ENCODE data around the gene BCAP31. TPM values are rescaled to one million over a fixed set of nuclear protein-coding genes. Genes with fewer than 3 reads are reported as not detected.

Gene BCAP31
- total and polyA plus RNA-seq, 7 experiments from 2014 or later = 80.2 to 329 (median 118) TPM

DNA sequence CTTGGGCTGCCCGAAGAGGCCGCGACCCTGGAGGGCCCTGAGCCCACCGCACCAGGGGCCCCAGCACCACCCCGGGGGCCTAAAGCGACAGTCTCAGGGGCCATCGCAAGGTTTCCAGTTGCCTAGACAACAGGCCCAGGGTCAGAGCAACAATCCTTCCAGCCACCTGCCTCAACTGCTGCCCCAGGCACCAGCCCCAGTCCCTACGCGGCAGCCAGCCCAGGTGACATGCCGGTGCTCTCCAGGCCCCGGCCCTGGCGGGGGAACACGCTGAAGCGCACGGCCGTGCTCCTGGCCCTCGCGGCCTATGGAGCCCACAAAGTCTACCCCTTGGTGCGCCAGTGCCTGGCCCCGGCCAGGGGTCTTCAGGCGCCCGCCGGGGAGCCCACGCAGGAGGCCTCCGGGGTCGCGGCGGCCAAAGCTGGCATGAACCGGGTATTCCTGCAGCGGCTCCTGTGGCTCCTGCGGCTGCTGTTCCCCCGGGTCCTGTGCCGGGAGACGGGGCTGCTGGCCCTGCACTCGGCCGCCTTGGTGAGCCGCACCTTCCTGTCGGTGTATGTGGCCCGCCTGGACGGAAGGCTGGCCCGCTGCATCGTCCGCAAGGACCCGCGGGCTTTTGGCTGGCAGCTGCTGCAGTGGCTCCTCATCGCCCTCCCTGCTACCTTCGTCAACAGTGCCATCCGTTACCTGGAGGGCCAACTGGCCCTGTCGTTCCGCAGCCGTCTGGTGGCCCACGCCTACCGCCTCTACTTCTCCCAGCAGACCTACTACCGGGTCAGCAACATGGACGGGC is 1.0 kb upstream of the BCAP31 start:
- ChIA-PET CTCF (no interaction called here), POLR2A (no interaction called here)
- H3K27me3 Mint-ChIP-seq = no peaks in the 10 kb centered on the region
- Histone ChIP-seq H3K9me3 (ENCODE audit: control insufficient read depth in 2 of 3, low read length in 3 of 3) (no peaks in the 10 kb centered on the region), H3K27me3 (ENCODE audit: control insufficient read depth in 2 of 2, insufficient read depth in 2 of 2, low read length in 2 of 2) (no peaks in the 10 kb centered on the region), H3K27ac (ENCODE audit: low read depth, low read length) (peak overlapping the region; percentile 80), H3K4me1 (ENCODE audit: control insufficient read depth in 2 of 2, insufficient read depth in 2 of 2, low read length in 2 of 2) (peaks cover 10 to 29% of the 10 kb centered on the region in 2 donors), H3K4me3 (ENCODE audit: low read length) (peak overlapping the region; percentile 27), H3K36me3 (ENCODE audit: control insufficient read depth in 2 of 3, insufficient read depth in 3 of 3, low read length in 3 of 3) (peaks cover 0 to 10% (median 0%) of the 10 kb centered on the region in 3 experiments)
- intact Hi-C loops (cut with micrococcal nuclease) = no loop called here
- no peak for ATAC-seq
- H3K9me3 Mint-ChIP-seq = peaks cover 0 to 2% (median 0%) of the 10 kb centered on the region in 11 donors
- H3K27ac Mint-ChIP-seq = peak overlapping the region in 4 of 9 donors; percentile 31 to 71 (median 56)
- peak overlapping the region in 9 of 10 donors; percentile 39 to 87 (median 74) for H3K4me3 Mint-ChIP-seq
- peaks cover 9 to 31% (median 24%) of the 10 kb centered on the region in 7 donors for H3K4me1 Mint-ChIP-seq
- DNase-seq = peak in 3 of 9 donors; percentile 12 to 36 (median 30)
- peaks cover 0 to 13% (median 4%) of the 10 kb centered on the region in 5 donors for H3K36me3 Mint-ChIP-seq

DNA sequence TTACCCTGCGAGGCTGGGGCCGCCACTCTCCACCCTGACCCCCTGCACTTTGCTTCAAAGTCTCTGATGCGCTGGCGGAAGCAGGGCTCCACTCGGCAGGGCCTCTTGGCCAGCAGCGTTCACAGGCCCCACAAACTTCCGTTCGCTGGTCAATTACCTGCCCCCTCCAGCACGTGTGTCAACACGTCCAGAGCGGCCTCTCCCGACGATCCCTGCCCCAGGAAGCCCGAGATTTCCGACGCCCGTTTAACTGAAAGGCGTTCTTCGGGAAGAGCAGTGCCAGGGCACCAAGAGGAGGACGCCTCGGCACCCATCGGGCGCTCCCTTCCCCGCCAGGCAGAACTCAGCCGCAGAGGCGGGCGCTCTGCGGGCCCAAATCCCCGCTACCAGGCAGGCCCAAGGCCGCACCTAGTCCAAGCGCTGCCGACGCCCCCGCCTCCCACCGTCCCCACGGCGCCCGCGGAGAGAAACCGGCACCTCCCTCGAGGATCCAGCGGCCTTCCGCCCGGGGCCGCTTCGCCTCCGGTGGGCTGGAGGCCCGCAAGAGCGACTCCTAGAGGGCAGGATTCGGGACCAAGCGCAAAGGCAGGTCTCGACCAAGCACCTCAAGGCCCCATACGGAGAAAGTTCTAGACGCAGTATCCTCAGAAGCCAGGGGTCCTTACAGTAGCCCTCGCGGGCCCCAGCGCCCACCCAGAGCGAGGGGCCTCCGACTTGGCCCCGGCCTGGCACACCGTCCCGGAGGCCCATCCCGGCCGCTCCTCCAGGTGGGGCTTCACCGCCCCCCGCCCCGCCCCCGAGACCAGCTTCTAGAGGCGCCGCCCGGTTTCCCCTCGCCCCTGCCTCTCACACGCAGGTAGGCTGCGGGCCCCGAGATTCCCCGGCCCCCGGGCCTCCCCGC is 586 bp downstream of the BCAP31 start:
- ATAC-seq = peak; percentile 17
- Histone ChIP-seq H3K36me3 (ENCODE audit: control insufficient read depth in 2 of 3, insufficient read depth in 3 of 3, low read length in 3 of 3) (peaks cover 0 to 21% (median 0%) of the 10 kb centered on the region in 3 experiments), H3K4me3 (ENCODE audit: low read length) (peak overlapping the region; percentile 55), H3K27ac (ENCODE audit: low read depth, low read length) (peak overlapping the region; percentile 80), H3K4me1 (ENCODE audit: control insufficient read depth in 2 of 2, insufficient read depth in 2 of 2, low read length in 2 of 2) (peaks cover 10 to 29% of the 10 kb centered on the region in 2 donors), H3K9me3 (ENCODE audit: control insufficient read depth in 2 of 3, low read length in 3 of 3) (no peaks in the 10 kb centered on the region), H3K27me3 (ENCODE audit: control insufficient read depth in 2 of 2, insufficient read depth in 2 of 2, low read length in 2 of 2) (no peaks in the 10 kb centered on the region)
- Mint-ChIP-seq H3K4me3 (peak overlapping the region; percentile 75 to 95 (median 86)), H3K4me1 (peaks cover 9 to 42% (median 36%) of the 10 kb centered on the region in 7 donors), H3K9me3 (no peaks in the 10 kb centered on the region), H3K27me3 (no peaks in the 10 kb centered on the region), H3K27ac (peak overlapping the region in 8 of 9 donors; percentile 55 to 87 (median 72)), H3K36me3 (peaks cover 0 to 18% (median 4%) of the 10 kb centered on the region in 5 donors)
- intact Hi-C loops (cut with micrococcal nuclease) = loop anchor here (1.0 to 5.0 kb wide), 10 partner anchors 17 to 1039 kb away; partner anchors contain the start of genes CCNQ (in 2 of the 2), FAM3A (in 2 of the 2), HCFC1 (in 2 of the 2) and IDH3G (in 2 of the 2)
- DNase-seq = peak in 6 of 9 donors; percentile 20 to 66 (median 54)
- ChIA-PET POLR2A (interaction anchor here (0.6 to 1.0 kb wide), 3 partner anchors 36 to 126 kb away, joined by 3 read pairs; partner anchors contain the start of genes IDH3G and SSR4), CTCF (no interaction called here)

DNA sequence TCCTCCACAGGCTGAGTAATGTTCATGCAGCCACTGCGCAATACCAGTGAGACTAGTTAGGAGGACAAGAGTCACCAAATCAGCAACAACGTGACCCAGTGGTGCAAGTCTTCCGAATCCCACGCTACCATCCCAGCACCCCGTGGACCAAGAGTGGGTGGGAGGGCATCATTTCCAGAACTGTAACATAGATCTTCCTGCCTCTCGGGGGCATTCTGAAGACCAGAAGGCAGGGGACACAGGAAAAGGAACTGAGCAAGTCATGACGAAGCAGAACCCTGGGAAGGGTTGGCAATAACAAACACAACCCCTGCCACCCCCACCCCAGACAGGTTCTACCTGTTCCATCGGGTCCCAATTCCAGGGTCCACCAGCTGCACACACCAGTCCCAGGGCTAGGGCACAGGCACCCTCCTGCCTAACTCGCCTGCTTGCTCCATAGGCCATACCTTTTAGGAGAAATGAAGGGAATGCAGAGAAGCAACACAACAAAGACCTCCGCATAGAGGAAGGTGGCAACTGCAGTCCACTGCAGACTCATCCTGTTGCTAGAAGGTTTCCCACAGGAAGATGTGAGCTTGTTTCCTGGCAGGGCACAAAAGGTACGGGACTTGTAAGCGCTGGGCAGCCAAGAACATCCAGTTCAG is 1.4 kb downstream of the BCAP31 start:
- ATAC-seq (no peak), DNase-seq (no peak)
- Histone ChIP-seq H3K27ac (ENCODE audit: low read depth, low read length) (peak overlapping the region; percentile 80), H3K4me1 (ENCODE audit: control insufficient read depth in 2 of 2, insufficient read depth in 2 of 2, low read length in 2 of 2) (peaks cover 10 to 28% of the 10 kb centered on the region in 2 donors), H3K9me3 (ENCODE audit: control insufficient read depth in 2 of 3, low read length in 3 of 3) (no peaks in the 10 kb centered on the region), H3K36me3 (ENCODE audit: control insufficient read depth in 2 of 3, insufficient read depth in 3 of 3, low read length in 3 of 3) (peaks cover 0 to 28% (median 0%) of the 10 kb centered on the region in 3 experiments), H3K27me3 (ENCODE audit: control insufficient read depth in 2 of 2, insufficient read depth in 2 of 2, low read length in 2 of 2) (no peaks in the 10 kb centered on the region), H3K4me3 (ENCODE audit: low read length) (peak overlapping the region; percentile 55)
- Mint-ChIP-seq H3K4me3 (peak overlapping the region; percentile 75 to 95 (median 86)), H3K36me3 (peaks cover 0 to 19% (median 4%) of the 10 kb centered on the region in 5 donors), H3K27me3 (no peaks in the 10 kb centered on the region), H3K4me1 (peaks cover 9 to 43% (median 35%) of the 10 kb centered on the region in 7 donors), H3K9me3 (no peaks in the 10 kb centered on the region), H3K27ac (peak overlapping the region in 8 of 9 donors; percentile 55 to 87 (median 72))
- ChIA-PET CTCF (no interaction called here), POLR2A (interaction anchor here (0.6 kb wide), 1 partner anchor 127 kb away, joined by 3 read pairs; no protein-coding TSS in a partner anchor)
- intact Hi-C loops (cut with micrococcal nuclease) = loop anchor here (5.0 kb wide), 3 partner anchors 36 to 1039 kb away; partner anchors contain the start of genes DKC1 (in 1 of the 2), EMD (in 1 of the 2) and SLC6A8 (in 1 of the 2)

DNA sequence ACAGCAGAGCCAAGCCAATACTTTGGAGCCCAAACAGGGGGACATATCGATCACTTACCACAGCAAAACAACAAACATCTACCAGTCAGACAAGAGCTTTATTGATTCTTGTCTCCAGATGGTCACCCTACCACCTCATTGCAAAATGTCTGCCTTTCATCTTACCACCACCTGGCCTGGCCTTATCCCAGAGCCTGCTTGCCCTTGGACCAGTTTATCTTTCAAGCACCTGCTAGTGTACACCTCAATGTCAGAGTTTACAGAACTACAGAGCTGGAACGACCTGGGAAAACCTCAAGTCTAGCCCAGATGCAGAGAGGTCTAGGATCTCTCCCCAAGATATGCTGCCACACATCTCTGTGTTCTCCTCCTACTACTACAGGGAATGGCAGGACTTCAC is 4.5 kb downstream of the BCAP31 start:
- POLR2A ChIA-PET = no interaction called here
- peaks cover 0 to 23% (median 4%) of the 10 kb centered on the region in 5 donors for H3K36me3 Mint-ChIP-seq

DNA sequence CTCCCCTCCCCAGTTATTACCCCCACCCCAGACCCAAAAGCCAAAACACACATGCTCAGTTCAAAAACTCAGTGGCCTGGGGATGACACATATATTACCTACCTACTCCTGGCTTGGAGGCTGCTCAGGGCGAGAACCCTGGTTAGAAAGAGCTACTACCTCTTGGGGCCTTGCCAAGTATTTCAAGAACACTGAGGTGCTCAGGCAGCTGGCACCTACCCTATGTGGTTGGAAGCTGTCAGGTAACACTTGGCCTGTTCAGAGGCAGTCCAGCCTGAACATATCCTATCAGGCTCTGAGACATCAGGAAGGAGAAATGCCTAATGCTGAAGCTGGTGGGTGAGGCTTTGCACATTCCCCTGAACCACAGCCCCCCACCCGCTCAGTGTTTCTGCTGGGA is 4.9 kb downstream of the BCAP31 start:
- Mint-ChIP-seq H3K36me3 (peaks cover 0 to 23% (median 4%) of the 10 kb centered on the region in 5 donors), H3K27me3 (no peaks in the 10 kb centered on the region), H3K27ac (no peak overlapping the region), H3K4me1 (peaks cover 9 to 29% (median 25%) of the 10 kb centered on the region in 7 donors), H3K4me3 (no peak overlapping the region), H3K9me3 (no peaks in the 10 kb centered on the region)
- Histone ChIP-seq H3K4me1 (ENCODE audit: control insufficient read depth in 2 of 2, insufficient read depth in 2 of 2, low read length in 2 of 2) (peaks cover 7 to 11% of the 10 kb centered on the region in 2 donors), H3K4me3 (ENCODE audit: low read length) (no peak overlapping the region), H3K27ac (ENCODE audit: low read depth, low read length) (no peak overlapping the region), H3K36me3 (ENCODE audit: control insufficient read depth in 2 of 3, insufficient read depth in 3 of 3, low read length in 3 of 3) (peaks cover 0 to 56% (median 12%) of the 10 kb centered on the region in 3 experiments), H3K9me3 (ENCODE audit: control insufficient read depth in 2 of 3, low read length in 3 of 3) (no peaks in the 10 kb centered on the region), H3K27me3 (ENCODE audit: control insufficient read depth in 2 of 2, insufficient read depth in 2 of 2, low read length in 2 of 2) (no peaks in the 10 kb centered on the region)
- no peak for ATAC-seq
- intact Hi-C loops (cut with micrococcal nuclease) = no loop called here
- POLR2A ChIA-PET = no interaction called here
- CTCF ChIA-PET = interaction anchor here (0.6 to 1.2 kb wide), 3 partner anchors 44 to 228 kb away, joined by 3 read pairs; partner anchors contain the start of gene PLXNB3
- no peak for DNase-seq

More for the DNA sequence above, 4.5 kb downstream of the BCAP31 start:
- intact Hi-C loops (cut with micrococcal nuclease) = loop anchor here (5.0 kb wide), 3 partner anchors 32 to 1043 kb away; partner anchors contain the start of genes DKC1 (in 1 of the 2), EMD (in 1 of the 2) and SLC6A8 (in 1 of the 2)
- Histone ChIP-seq H3K4me1 (ENCODE audit: control insufficient read depth in 2 of 2, insufficient read depth in 2 of 2, low read length in 2 of 2) (peaks cover 7 to 11% of the 10 kb centered on the region in 2 donors), H3K27ac (ENCODE audit: low read depth, low read length) (no peak overlapping the region), H3K27me3 (ENCODE audit: control insufficient read depth in 2 of 2, insufficient read depth in 2 of 2, low read length in 2 of 2) (no peaks in the 10 kb centered on the region), H3K9me3 (ENCODE audit: control insufficient read depth in 2 of 3, low read length in 3 of 3) (no peaks in the 10 kb centered on the region), H3K36me3 (ENCODE audit: control insufficient read depth in 2 of 3, insufficient read depth in 3 of 3, low read length in 3 of 3) (peaks cover 0 to 52% (median 9%) of the 10 kb centered on the region in 3 experiments), H3K4me3 (ENCODE audit: low read length) (no peak overlapping the region)
- ATAC-seq = no peak
- Mint-ChIP-seq H3K9me3 (no peaks in the 10 kb centered on the region), H3K4me3 (no peak overlapping the region), H3K27me3 (no peaks in the 10 kb centered on the region), H3K27ac (peak overlapping the region in 1 of 9 donors; percentile 46), H3K4me1 (peaks cover 9 to 29% (median 25%) of the 10 kb centered on the region in 7 donors)
- CTCF ChIA-PET = interaction anchor here (0.8 to 1.2 kb wide), 2 partner anchors 117 to 227 kb away, joined by 3 read pairs; no protein-coding TSS in a partner anchor
- DNase-seq = no peak
